ENCODE data around the gene FHOD3.

Gene FHOD3

DNA sequence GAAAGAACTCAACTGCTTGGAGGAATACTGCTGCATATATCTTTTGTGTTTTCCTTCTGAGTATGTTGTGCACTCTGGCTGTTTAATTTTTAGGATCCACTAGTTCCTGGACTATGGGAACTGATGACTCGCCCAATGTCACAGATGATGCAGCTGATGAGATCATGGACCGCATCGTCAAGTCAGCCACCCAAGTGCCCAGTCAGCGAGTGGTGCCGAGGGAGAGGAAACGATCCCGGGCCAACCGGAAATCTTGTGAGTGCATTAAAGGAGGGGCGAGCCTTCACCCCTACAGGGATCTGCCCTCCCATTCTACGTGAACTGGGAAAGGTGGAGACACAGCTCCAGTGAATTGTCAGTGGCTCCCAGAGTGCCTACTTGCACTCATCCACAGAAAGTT is 471.7 kb downstream of the FHOD3 start:
- DNase-seq, result no peak

DNA sequence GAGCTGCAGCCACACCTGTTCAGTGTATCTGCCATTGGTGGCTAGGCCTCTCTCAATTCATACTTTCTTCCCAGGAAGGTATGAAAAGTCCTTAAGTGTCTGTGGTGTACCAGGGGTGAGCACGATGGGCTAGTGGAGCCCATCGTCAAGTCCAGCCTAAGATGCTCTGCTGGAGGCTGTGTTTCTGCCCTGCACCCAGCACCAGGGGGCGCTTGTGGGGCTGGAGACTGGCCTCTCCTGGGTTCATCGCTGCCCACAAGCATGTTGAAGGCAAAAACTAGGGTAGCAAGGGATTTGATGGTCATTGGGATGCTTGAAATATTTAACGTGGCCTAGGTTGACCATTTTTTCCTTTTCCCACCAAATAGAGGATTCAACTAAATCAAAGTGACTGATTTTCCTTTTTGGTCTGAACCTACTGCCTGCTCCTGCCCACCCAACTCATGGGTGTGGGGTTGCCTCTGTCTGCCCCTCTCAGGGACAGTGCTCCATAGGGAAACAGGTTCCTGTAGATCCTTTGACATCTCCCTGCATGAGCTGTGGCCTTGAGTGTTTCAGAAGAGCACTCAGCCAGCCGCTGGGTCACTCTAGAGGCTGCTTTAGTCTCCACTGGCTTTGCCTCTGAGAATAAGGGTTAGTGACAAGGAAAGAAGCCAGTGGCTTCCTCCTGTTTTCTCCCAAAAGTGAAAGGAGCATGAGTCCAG is 472.2 kb downstream of the FHOD3 start:
- DNase-seq, result no peak

DNA sequence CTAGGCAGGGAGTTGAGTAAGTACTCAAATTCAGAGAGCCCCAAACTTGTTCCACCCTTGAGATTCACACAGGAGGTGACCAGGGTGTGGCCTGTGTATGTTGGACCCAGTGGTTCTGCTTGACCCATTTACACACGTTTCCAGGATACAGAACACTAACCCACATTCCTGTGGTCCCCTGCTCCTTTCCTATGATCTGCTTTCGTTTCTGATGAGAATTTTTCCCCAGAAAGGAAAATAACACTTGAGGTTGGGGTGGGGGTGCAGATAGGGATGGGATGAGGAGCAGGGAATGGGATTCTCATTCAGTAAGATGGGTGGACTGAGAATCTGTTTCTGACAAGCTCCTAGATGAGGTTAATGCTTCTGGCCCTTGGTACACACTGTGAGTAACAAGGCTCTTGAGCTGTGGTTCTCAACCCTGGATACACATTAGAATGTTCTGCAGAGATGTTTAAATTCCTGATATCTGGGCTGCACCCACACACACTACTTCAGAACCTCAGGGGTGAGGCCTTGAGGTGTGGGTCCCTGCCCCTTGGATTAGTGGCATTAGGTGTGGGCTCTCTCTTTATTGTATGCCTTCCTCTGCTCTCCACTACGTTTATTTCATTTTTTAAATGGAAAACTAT is 472.9 kb downstream of the FHOD3 start:
- DNase-seq, result no peak

DNA sequence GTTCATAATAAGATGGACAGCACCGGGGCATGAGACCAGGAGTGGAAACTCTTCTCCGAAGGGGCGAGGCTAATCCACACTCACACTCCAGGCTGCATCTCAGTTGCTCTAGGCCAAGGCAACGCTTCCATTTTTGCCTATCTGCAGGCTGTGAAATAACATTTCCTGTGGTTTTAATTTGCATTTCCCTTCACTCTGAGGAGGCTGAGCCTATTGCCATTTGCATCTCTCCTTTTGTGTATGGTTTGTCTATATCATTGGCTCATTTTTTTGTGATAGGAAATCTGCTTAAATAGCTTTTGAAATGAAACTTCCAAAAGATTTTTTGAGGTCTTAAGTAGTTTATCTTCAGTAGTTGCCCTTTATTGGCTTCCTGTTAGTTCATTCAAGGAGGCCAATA is 473.7 kb downstream of the FHOD3 start:
- no peak for DNase-seq

DNA sequence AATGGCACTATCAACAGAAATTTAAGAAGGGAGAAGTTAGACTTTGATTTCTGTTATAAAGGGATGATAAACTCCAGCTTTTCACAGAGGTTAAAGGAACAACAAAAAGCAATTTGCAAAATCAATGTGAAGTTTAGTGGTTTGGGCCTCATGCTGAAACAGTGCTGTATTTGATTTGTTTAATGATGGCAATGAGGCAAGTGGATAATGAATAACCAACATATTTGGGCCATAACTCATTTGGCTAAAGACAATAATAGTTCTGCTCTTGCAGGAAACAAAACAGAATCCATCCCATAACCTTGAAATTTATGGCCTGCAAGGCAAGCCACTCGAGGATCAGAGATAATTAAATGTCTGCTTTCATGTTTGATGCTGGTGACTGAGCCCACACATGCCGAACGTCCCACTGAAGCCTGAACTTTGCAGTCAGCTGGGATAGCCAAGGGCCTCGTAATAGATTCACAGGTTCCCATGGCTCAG is 474.8 kb downstream of the FHOD3 start:
- no peak for DNase-seq

DNA sequence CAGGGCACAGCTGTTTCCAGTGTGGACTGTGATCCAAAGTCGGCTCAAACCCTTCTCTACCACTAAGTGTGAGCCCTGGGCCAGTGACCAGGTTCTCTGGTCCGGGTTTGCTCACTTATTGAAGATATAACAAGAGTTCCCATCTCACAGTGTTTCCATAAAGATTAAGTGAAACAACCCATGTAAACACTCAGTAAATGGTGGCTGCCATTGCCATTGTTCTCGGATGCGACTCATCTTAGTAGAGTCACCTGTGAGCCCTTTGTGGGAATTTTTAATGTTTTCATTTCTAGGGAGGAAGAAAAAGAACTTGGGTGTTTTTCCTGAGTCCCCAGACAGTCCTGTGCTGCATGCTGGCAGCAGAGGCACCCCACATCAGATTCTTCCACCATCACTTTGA is 477.9 kb downstream of the FHOD3 start:
- DNase-seq, result no peak

DNA sequence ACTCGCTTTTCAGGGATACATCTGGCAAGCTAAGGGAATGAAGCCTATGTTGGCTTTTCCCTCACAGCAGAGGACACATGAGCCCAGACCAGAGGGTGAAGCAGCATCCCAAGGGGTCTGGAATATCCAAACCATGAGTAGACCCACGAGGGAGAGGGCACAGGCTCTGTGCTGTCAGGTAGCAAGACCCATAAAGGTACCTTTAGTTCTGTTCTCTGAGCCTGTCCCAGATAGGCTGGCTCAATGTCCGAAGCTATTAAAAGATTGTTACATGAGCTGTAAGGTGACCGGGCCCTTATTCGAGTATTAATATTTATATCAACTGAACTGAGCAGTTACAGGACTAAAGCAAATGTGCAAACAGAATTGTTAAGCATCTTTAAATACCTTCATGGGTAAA is 479.1 kb downstream of the FHOD3 start:
- DNase-seq, result no peak

DNA sequence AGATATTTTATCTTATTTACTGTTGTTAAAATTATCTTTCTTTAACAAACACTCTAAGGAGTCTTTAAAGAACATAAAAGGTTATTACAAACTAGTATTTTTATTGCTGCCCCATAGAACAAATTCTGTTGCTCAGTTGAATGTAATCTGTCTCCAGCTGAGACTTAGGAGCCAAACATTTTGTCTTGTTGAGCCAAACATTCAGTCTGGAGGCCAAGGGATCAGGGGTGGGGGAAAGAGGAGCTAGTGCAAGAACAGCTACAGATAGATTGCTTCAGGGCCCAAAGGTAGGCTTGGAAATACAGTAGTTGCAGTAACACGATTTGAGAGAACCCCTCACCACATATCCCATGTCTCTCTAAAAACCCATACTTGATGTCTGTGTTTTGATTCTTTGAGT is 480.1 kb downstream of the FHOD3 start:
- no peak for DNase-seq

DNA sequence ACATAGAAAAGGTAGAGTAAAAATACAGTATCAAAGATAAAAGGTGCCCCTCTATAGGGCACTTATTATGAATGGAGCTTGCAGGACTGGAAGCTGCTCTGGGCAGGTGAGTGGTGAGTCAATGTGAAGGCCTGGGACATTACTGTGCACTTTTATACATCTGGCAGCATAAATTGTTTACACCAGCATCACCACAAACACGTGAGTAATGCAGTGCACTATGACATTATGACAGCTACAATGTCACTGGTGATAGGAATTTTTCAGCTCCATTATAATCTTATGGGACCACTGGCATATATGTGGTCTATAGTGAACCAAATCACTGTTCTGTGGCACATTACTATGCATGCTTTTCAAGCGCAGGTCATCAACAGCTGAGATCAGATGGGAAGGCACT is 483.2 kb downstream of the FHOD3 start:
- no peak for DNase-seq

DNA sequence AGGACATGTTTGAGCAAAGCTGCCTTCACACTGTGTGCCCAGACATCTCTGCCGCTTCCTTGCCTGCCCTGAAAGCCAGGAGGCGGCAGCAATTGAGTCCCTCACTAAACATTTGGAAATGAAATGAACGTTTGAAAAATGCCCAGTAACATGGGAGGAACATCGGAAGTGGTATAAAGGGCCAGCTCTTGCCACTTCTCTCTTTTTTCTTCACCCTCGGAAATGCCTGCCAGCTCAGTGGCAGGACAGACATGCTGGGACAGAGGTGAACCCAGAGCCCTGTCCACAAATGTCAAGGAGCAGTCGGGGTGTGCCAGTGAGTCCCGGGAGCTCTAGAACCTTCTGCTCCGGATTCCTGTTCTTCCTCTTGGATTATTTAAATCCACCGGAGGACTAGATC is 485.2 kb downstream of the FHOD3 start:
- DNase-seq, result no peak

DNA sequence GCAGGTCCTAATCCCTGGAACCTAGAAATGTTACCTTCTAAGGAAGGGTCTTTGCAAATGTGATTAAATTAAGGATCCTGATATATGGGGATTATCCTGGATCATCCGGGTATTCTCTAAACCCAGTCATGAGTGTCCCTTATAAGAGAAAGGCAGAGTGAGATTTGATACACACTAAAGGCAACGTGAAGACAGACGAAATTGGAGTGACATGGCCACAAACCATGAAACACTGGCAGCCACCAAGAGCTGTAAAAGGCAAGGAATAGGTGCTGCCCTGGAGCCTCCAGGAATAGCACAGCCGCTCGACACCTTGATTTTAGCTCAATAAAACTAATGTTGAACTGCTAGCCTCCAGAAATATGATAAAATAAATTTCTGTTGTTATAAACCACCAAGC is 486.3 kb downstream of the FHOD3 start:
- no peak for DNase-seq

DNA sequence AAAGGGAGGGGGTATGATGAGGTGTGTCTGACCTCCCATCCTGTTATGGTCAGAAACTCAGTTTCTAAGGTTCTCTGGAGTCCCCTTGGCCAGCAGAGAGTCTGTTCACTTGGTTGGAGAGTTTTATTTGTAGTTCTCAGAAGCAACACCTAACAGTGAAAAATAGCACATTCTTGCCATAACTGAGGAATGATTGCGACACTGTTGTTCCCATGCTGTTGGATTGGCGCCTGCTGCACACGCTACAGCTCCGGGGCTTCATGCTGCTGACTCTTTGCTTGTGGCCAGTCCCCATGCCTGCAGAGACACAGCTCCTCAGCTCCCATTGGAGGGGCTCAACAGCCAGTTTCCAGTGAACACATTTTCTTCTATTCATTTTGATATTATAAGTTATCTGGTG is 489.2 kb downstream of the FHOD3 start:
- no peak for DNase-seq

DNA sequence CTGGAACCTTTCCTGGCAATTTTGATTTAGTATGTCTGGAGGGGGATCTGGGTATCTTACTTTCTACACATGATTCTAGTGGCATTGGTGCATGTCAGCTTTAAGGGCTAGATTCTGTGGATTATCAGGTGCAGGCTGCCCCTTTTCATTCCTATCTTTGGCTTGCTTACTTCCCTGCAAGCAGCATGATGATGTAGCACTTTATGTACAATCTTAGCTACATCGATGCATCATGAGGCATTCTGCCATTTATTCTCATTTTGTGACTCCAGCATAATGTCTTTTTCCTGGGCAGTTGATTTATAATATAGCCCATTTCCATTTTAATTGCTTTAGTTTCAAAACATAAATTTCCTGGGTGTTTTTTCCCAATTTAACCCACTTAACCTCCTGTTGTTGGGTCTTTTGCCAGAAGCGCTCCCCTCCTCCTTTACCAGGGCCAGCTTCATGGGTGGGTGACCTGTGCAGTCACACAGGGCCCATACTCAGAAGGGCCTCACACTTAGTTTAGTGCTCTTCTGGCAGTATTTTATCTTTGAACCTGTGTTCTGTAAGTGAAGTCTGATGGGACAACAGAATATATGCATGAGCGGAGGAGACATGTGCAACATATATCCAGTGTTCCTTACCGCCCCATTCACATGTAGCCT is 495.2 kb downstream of the FHOD3 start:
- DNase-seq, result no peak

DNA sequence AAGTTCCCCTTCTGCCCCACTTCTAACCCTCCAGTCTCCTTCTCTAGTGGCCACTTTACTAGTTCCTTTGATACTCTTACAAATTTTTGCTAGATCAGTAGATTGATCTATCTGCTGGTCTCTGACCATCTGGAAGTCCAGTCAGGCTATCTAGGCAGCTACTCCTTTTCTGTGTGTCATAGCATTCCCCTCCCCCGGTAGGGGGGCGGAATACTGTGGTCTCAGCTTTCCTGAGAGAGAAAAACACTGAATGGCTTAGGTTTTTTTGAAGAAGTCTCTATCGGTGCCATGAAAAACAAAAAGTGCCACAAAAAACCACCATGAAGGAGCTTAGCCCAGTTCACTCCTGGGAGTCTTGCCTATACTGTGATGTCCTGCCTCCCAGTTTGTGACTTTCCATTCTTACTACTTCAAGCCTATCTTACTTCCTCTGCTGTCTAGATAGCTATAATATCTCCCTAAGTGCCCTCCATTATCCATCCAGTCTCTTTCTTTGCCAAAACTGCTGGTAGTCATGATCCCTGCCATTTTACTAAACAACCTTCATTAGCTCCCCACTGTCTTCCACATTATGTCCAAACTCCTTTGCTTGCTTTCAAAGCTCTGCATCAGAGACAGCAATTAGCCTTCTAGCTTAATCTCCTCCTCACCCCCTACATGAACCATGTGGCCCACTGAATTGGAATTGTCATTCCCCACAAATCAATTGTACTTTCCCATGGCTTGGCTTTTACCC is 501.4 kb downstream of the FHOD3 start:
- DNase-seq, result no peak

DNA sequence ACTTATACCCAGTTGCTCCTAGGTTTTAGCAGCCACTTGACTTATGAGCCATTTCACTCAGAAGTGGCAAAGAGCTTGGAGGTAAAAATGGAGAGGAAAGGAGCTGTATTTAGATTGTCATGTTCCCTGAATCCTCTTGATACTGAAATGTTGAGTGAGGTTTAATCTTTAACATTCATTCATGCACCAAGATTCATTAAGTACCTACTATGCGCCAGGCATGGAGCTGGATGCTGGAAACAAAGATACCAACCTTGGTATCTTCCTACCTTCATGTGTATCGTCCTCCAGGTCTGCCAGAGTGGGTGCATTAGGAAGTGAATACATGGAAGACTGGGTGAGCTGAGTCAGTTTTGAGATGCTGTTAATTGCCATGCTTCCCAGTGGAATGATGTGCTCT is 507.6 kb downstream of the FHOD3 start:
- DNase-seq, result no peak

DNA sequence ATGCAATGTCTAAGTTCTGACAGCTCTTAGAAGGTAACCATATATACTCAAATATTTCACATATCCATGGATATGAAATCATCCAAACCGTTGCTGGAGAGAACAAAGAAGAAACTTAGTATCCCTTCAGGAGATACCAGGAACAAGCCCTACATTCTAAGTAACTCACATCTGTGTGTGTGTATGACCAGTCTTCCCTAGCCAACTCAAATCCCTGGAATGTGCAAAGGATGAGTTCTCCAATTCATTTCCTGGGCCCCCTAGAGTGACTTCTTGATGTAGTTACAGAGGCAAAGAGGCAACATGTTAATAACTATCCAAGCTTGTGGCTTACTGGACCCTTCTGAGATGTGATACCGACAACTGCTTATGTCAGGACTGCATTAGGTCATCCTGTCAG is 511.2 kb downstream of the FHOD3 start:
- DNase-seq, result no peak

DNA sequence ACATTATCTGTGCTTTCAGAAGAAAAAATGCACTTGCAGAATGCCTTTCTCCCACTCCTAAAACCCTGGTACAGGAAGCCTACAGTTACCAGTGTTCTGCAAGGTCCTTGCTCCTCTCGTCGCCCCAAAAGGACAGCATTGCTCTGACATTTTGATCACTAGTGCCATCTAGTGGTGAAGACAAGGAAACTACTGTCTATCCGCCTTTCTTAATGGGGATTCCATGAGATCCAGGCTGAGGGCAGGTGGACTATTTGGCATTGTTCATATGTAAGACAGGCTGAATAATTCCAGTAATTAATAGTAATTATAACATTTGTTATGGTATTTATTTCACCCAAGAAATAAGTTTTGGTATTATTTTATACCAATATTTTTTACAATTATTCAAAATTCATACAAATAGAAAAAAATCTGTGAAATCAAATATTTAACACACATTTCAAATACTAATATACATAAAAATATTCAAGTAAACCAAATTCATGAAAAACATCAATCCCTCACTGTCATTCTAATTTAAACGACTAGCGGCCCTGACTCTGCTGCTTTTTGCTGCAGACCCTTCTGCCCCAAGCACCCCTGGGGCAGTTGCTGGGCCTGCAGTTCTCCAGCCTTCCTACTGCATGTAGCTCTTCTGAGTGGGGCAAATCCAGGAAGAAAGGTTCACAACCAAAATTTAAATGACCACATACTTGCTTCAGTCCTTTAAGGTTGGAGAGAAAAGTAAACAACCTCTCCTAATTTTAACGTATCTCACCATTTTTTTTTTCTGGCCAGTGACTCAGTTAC is 512.3 kb downstream of the FHOD3 start:
- peak; percentile 64 for DNase-seq

DNA sequence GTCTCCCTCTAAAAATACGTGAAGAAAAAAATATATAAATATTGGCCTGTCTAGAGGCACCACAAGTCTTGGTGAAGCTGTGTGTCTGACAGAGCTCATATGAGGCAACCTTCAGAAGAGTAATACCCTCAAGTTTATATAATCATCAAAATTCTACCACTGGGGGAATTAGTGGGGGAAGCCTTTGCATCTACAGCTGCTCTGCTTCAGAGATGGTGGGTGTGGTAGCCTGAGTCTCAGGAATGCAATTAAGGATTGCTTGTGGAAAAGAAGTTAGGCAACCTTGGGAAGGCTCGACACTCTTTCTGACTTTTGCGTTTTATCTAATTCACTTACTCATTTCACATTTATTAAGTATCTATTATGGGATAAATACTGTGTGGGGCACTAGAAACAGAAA is 513.9 kb downstream of the FHOD3 start:
- no peak for DNase-seq

DNA sequence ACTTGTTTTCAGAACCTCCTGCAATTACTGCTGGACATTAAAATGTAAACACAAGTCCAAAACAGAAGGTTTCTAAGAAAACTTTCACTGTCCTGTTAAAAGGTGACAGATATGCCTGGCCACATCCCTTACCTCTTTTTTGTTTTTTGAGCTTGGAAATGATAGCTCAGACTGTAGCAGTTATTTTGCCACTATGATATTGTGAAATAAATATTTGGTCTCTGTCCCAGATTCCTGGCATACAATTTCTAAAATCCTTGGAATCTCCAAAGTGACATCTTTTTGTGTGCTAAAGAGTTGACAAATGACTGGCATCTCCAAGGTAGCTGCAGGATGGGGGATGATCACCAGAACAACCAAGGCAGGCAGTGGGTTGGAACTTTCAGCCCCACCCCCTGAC is 514.4 kb downstream of the FHOD3 start:
- DNase-seq, result no peak

DNA sequence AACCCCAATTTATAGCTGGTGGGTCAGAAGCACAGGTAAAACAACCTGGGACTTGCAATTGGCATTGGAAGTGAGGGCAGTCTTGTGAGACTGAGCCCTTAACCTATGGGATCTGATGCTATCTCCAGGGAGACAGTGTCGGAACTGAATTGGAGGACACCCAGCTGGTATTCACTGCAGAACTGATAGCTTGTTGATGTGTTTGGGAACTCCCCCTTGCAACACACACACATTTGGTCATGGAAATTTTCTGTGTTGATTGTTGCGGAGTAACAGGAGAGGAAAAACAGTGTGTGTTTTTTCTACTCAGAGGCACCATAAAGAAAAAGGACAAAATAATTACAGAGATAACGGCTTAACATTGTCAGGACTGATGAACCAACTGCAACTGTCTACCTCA is 515.2 kb downstream of the FHOD3 start:
- DNase-seq, result no peak

DNA sequence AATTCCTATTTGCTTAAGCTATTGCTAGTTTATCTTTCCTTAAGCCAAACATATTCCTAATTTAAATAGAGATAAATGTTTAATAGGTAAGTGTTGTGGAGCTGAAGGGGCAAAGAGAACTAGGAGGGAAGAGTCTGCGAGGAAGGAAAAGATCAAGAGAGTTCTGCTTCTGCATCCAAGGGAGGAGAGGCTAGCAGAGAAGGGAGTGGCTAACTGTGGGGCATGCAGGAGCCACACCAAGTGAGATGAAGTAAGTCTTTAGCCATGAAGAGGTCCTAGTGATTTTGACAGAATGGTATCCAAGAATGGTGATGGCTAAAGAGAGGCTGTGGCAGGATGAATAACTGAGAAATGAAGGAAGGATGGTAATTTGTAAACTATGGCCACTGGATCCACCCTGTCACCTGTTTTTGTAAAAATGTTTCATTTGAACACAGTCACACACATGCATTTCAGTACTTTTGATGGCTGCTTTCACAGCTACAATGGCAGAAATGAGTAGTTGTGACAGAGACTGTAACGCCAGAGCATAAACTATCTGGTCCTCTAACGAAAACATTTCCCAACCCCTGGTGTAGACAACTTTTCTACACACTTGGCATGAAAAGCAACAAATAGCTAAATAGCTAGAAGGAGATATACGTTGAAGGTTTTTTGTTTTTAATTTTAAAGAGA is 515.7 kb downstream of the FHOD3 start:
- DNase-seq, result no peak

DNA sequence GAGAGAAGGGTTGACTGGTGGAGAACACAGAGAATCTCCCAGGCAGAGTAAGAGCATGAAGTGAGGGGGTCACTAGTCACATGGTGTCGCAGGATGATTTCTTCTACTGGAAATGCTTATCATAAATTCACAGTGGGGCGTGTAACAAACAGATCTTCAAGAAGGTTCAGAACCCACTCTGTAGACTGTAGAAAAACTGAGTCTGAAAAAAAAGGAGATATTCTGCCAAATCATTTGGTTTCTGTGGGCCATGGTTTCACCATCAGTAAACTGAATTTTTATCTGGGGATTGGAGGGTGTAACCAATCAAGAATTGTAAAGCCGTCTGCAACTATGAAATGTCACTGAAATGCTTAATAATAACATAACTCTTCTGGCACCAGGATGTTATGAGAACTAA is 516.3 kb downstream of the FHOD3 start:
- DNase-seq, result no peak
